SK-N-SH treated with all-trans-retinoic acid at 6 μM for 48 hours (cell line): ENCODE measurements around the gene GPR132.

ENCODE experiments used
- ATAC-seq: fragments of 200-7000 bp; cut with Tn5 transposase; 3 replicates; pipeline ENCODE4 v1.9.1; 2020; ENCODE audit warnings: mild to moderate bottlenecking, moderate library complexity
- ARNTL ChIP-seq: fragments of 450-650 bp; formaldehyde crosslinking; IDR thresholded peaks from 2 replicates; pipeline ENCODE4 v1.5.0; 2020; ENCODE audit warnings: low read depth, mild to moderate bottlenecking, moderate library complexity, borderline replicate concordance
- BACH2 ChIP-seq: fragments of 250-450 bp; sonication (Bioruptor Pico); IDR thresholded peaks from 2 replicates; pipeline ENCODE4 v1.9.0; 2021; ENCODE audit warnings: mild to moderate bottlenecking, borderline replicate concordance
- CSDC2 ChIP-seq: fragments of 250-450 bp; sonication (Bioruptor Pico); IDR thresholded peaks from 2 replicates; pipeline ENCODE4 v1.5.0; 2020; ENCODE audit warnings: mild to moderate bottlenecking, moderate library complexity
- ESRRG ChIP-seq: fragments of 250-450 bp; sonication (Bioruptor Pico); IDR thresholded peaks from 2 replicates; pipeline ENCODE4 v1.6.1; 2021; ENCODE audit warnings: mild to moderate bottlenecking
- GLIS3 ChIP-seq: fragments of 250-450 bp; sonication (Bioruptor Pico); IDR thresholded peaks from 2 replicates; pipeline ENCODE4 v1.5.0; 2020; ENCODE audit warnings: mild to moderate bottlenecking, moderate library complexity
- OSR1 ChIP-seq: fragments of 250-450 bp; sonication (Bioruptor Pico); IDR thresholded peaks from 2 replicates; pipeline ENCODE4 v1.8.0; 2022; ENCODE audit warnings: moderate library complexity, mild to moderate bottlenecking, inconsistent platforms
- PPARA ChIP-seq: fragments of 250-450 bp; sonication (Bioruptor Pico); IDR thresholded peaks from 2 replicates; pipeline ENCODE4 v1.5.0; 2020; ENCODE audit warnings: mild to moderate bottlenecking, borderline replicate concordance
- RARB ChIP-seq: fragments of 250-450 bp; sonication (Bioruptor Pico); IDR thresholded peaks from 2 replicates; pipeline ENCODE4 v1.8.0; 2021; ENCODE audit warnings: mild to moderate bottlenecking, moderate library complexity
- SNAI2 ChIP-seq: fragments of 250-450 bp; sonication (Bioruptor Pico); IDR thresholded peaks from 2 replicates; pipeline ENCODE4 v1.5.0; 2020; ENCODE audit warnings: mild to moderate bottlenecking, moderate library complexity
- TCF4 ChIP-seq: fragments of 250-450 bp; sonication (Bioruptor Pico); IDR thresholded peaks from 2 replicates; pipeline ENCODE4 v1.8.0; 2021; ENCODE audit warnings: mild to moderate bottlenecking, moderate library complexity, borderline replicate concordance
- TOX ChIP-seq: fragments of 250-450 bp; sonication (Bioruptor Pico); IDR thresholded peaks from 2 replicates; pipeline ENCODE4 v1.8.0; 2021; ENCODE audit warnings: mild to moderate bottlenecking, moderate library complexity, borderline replicate concordance
- ZC3H10 ChIP-seq: fragments of 250-450 bp; sonication (Bioruptor Pico); IDR thresholded peaks from 2 replicates; pipeline ENCODE4 v1.5.1; 2021; ENCODE audit warnings: mild to moderate bottlenecking, moderate library complexity
- ZFP30 ChIP-seq: fragments of 450-650 bp; formaldehyde crosslinking; IDR thresholded peaks from 2 replicates; pipeline ENCODE4 v1.5.0; 2022; ENCODE audit warnings: mild to moderate bottlenecking, moderate library complexity
- ZNF565 ChIP-seq: fragments of 450-650 bp; formaldehyde crosslinking; conservative IDR thresholded peaks from 2 replicates; pipeline ENCODE4 v1.5.0; 2020; ENCODE audit warnings: low read depth, mild to moderate bottlenecking, moderate library complexity
- ZNF70 ChIP-seq: fragments of 450-650 bp; formaldehyde crosslinking; IDR thresholded peaks from 2 replicates; pipeline ENCODE4 v1.5.0; 2020; ENCODE audit warnings: mild to moderate bottlenecking, moderate library complexity
- ZNF8 ChIP-seq: fragments of 450-650 bp; formaldehyde crosslinking; IDR thresholded peaks from 2 replicates; pipeline ENCODE4 v1.5.0; 2020; ENCODE audit warnings: mild to moderate bottlenecking, moderate library complexity
- TF ChIP-seq, protein P1 (sequence below): fragments of 250-450 bp; sonication (Bioruptor Pico); IDR thresholded peaks from 2 replicates; pipeline ENCODE4 v1.8.0; 2020; ENCODE audit warnings: mild to moderate bottlenecking, moderate library complexity, borderline replicate concordance
- TF ChIP-seq, protein P2 (sequence below): fragments of 250-450 bp; sonication (Bioruptor Pico); IDR thresholded peaks from 2 replicates; pipeline ENCODE4 v1.5.0; 2020; ENCODE audit warnings: mild to moderate bottlenecking, moderate library complexity
- TF ChIP-seq, protein P3 (sequence below): fragments of 250-450 bp; sonication (Bioruptor Pico); IDR thresholded peaks from 2 replicates; pipeline ENCODE4 v1.5.1; 2021; ENCODE audit warnings: mild to moderate bottlenecking, moderate library complexity
- TF ChIP-seq, protein P4 (sequence below): fragments of 250-450 bp; sonication (Bioruptor Pico); IDR thresholded peaks from 2 replicates; pipeline ENCODE4 v1.8.0; 2021; ENCODE audit warnings: low read depth, mild to moderate bottlenecking, moderate library complexity, borderline replicate concordance
- TF ChIP-seq, protein P5 (sequence below): fragments of 250-450 bp; sonication (Bioruptor Pico); IDR thresholded peaks from 2 replicates; pipeline ENCODE4 v1.5.1; 2020; ENCODE audit warnings: low read depth, mild to moderate bottlenecking, moderate library complexity

Gene GPR132

DNA sequence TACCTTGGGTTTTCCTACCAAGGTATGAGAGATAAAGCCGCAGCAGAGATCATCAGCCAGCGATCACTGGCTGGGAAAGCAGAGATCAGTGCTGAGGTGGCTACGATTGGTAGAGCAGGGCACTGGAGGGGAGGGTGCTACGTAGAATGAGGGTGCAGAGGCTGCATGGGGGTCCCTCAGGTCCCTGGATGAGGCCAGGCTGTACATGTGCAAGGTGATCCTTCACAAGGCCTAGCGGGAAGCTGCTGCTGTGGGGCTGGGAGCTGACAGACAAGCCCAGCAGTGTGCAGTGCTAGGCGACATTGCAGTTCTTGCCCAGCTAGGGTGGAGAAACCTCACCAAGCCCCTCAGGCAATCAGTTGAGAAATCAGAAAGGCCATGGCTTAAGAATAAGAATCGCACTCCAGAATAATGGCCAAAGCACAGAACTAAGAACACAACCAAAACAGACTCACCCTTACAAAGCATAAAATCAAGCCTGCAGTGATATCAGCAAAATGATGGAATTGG, 37.2 kb upstream of the GPR132 start:
- no peak for ATAC-seq
- TF ChIP-seq, protein P1, sequence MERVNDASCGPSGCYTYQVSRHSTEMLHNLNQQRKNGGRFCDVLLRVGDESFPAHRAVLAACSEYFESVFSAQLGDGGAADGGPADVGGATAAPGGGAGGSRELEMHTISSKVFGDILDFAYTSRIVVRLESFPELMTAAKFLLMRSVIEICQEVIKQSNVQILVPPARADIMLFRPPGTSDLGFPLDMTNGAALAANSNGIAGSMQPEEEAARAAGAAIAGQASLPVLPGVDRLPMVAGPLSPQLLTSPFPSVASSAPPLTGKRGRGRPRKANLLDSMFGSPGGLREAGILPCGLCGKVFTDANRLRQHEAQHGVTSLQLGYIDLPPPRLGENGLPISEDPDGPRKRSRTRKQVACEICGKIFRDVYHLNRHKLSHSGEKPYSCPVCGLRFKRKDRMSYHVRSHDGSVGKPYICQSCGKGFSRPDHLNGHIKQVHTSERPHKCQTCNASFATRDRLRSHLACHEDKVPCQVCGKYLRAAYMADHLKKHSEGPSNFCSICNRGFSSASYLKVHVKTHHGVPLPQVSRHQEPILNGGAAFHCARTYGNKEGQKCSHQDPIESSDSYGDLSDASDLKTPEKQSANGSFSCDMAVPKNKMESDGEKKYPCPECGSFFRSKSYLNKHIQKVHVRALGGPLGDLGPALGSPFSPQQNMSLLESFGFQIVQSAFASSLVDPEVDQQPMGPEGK (CRISPR knock-in tag) = no peak
- TF ChIP-seq CSDC2 (no peak), ZNF8 (no peak), ARNTL (CRISPR knock-in tag) (no peak), ZC3H10 (CRISPR knock-in tag) (no peak), TCF4 (no peak), ZNF70 (CRISPR knock-in tag) (no peak), OSR1 (no peak), TOX (CRISPR knock-in tag) (no peak), ZFP30 (no peak), ESRRG (CRISPR knock-in tag) (no peak), RARB (CRISPR knock-in tag) (no peak), GLIS3 (no peak), BACH2 (CRISPR knock-in tag) (no peak), PPARA (CRISPR knock-in tag) (no peak)
- TF ChIP-seq, protein P2, sequence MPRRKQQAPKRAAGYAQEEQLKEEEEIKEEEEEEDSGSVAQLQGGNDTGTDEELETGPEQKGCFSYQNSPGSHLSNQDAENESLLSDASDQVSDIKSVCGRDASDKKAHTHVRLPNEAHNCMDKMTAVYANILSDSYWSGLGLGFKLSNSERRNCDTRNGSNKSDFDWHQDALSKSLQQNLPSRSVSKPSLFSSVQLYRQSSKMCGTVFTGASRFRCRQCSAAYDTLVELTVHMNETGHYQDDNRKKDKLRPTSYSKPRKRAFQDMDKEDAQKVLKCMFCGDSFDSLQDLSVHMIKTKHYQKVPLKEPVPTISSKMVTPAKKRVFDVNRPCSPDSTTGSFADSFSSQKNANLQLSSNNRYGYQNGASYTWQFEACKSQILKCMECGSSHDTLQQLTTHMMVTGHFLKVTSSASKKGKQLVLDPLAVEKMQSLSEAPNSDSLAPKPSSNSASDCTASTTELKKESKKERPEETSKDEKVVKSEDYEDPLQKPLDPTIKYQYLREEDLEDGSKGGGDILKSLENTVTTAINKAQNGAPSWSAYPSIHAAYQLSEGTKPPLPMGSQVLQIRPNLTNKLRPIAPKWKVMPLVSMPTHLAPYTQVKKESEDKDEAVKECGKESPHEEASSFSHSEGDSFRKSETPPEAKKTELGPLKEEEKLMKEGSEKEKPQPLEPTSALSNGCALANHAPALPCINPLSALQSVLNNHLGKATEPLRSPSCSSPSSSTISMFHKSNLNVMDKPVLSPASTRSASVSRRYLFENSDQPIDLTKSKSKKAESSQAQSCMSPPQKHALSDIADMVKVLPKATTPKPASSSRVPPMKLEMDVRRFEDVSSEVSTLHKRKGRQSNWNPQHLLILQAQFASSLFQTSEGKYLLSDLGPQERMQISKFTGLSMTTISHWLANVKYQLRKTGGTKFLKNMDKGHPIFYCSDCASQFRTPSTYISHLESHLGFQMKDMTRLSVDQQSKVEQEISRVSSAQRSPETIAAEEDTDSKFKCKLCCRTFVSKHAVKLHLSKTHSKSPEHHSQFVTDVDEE (CRISPR knock-in tag) = no peak
- TF ChIP-seq, protein P3, sequence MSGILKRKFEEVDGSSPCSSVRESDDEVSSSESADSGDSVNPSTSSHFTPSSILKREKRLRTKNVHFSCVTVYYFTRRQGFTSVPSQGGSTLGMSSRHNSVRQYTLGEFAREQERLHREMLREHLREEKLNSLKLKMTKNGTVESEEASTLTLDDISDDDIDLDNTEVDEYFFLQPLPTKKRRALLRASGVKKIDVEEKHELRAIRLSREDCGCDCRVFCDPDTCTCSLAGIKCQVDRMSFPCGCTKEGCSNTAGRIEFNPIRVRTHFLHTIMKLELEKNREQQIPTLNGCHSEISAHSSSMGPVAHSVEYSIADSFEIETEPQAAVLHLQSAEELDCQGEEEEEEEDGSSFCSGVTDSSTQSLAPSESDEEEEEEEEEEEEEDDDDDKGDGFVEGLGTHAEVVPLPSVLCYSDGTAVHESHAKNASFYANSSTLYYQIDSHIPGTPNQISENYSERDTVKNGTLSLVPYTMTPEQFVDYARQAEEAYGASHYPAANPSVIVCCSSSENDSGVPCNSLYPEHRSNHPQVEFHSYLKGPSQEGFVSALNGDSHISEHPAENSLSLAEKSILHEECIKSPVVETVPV (CRISPR knock-in tag) = no peak
- TF ChIP-seq, protein P4, sequence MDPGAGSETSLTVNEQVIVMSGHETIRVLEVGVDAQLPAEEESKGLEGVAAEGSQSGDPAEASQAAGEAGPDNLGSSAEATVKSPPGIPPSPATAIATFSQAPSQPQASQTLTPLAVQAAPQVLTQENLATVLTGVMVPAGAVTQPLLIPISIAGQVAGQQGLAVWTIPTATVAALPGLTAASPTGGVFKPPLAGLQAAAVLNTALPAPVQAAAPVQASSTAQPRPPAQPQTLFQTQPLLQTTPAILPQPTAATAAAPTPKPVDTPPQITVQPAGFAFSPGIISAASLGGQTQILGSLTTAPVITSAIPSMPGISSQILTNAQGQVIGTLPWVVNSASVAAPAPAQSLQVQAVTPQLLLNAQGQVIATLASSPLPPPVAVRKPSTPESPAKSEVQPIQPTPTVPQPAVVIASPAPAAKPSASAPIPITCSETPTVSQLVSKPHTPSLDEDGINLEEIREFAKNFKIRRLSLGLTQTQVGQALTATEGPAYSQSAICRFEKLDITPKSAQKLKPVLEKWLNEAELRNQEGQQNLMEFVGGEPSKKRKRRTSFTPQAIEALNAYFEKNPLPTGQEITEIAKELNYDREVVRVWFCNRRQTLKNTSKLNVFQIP (CRISPR knock-in tag) = no peak
- TF ChIP-seq, protein P5, sequence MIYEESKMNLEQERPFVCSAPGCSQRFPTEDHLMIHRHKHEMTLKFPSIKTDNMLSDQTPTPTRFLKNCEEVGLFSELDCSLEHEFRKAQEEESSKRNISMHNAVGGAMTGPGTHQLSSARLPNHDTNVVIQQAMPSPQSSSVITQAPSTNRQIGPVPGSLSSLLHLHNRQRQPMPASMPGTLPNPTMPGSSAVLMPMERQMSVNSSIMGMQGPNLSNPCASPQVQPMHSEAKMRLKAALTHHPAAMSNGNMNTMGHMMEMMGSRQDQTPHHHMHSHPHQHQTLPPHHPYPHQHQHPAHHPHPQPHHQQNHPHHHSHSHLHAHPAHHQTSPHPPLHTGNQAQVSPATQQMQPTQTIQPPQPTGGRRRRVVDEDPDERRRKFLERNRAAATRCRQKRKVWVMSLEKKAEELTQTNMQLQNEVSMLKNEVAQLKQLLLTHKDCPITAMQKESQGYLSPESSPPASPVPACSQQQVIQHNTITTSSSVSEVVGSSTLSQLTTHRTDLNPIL (CRISPR knock-in tag) = no peak

DNA sequence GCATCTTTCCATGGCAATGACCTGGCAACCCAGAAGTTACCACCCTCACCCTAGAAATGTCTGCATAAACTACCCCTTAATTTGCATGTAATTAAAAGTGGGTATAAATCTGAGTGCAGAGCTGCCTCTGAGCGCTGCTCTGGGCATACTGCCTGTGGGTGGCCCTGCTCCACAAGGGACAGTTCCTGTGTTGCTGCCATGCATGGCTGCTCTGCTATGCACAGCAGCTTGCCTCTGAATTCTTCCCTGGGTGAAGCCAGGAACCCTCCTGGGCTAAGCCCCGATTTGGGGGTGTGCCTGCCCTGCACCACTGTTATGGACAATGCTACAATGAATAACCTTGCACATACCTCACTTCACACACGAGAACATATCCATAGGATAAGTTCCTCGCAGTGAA, 35.7 kb upstream of the GPR132 start:
- TF ChIP-seq PPARA (CRISPR knock-in tag) = no peak
- TF ChIP-seq, protein P2 (CRISPR knock-in tag) = no peak
- TF ChIP-seq ZNF565 = no peak
- TF ChIP-seq SNAI2 = no peak
- TF ChIP-seq OSR1 = no peak
- TF ChIP-seq ZNF8 = no peak
- no peak for TF ChIP-seq BACH2 (CRISPR knock-in tag)
- no peak for TF ChIP-seq CSDC2
- TF ChIP-seq TOX (CRISPR knock-in tag) = no peak
- ATAC-seq = no peak
